ENCODE data around the gene C2orf81. TPM values are rescaled to one million over a fixed set of nuclear protein-coding genes. Genes with fewer than 3 reads are reported as not detected.

Gene C2orf81
- polyA plus RNA-seq, 1 experiment: 0.67 TPM

DNA sequence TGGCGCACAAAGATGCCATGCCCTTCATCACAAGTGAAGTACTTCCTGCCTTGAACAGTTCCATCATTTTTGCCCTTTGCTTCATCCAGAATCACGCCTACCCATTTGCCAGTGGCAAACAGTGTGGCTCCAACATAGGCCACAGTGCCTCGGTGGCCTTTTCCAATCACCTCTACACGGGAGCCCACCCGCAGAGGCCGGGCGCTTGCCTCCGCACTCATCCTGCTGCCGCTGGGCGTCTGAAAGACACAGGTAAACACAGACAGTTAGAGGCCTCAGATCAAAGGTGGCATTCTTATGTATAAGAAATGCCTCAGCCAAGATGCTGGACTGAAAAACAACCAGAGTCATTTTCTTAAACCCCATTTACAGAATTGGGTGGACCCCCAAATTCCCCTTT lies 43.4 kb downstream of the C2orf81 start:
- no peak for DNase-seq (ENCODE audit: low read depth)
- CTCF ChIA-PET: interaction anchor here (1.8 kb wide), 1 partner anchor 43 kb away, joined by 6 read pairs; no protein-coding TSS in a partner anchor
- H3K4me3 ChIP-seq (ENCODE audit: low read depth, low read length): no peak overlapping the region
- H3K36me3 ChIP-seq (ENCODE audit: control insufficient read depth, insufficient read depth, low read length): peaks cover 4% of the 10 kb centered on the region; the same call in 1 of the 2 replicates
- POLR2A ChIA-PET: no interaction called here
- H3K27me3 ChIP-seq (ENCODE audit: control insufficient read depth, insufficient read depth, low read length): no peaks in the 10 kb centered on the region
- TF ChIP-seq, protein P1, sequence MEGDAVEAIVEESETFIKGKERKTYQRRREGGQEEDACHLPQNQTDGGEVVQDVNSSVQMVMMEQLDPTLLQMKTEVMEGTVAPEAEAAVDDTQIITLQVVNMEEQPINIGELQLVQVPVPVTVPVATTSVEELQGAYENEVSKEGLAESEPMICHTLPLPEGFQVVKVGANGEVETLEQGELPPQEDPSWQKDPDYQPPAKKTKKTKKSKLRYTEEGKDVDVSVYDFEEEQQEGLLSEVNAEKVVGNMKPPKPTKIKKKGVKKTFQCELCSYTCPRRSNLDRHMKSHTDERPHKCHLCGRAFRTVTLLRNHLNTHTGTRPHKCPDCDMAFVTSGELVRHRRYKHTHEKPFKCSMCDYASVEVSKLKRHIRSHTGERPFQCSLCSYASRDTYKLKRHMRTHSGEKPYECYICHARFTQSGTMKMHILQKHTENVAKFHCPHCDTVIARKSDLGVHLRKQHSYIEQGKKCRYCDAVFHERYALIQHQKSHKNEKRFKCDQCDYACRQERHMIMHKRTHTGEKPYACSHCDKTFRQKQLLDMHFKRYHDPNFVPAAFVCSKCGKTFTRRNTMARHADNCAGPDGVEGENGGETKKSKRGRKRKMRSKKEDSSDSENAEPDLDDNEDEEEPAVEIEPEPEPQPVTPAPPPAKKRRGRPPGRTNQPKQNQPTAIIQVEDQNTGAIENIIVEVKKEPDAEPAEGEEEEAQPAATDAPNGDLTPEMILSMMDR (IDR thresholded peaks at IDR 0.05; ENCODE audit: insufficient read depth, low read depth, low read length): no peak

DNA sequence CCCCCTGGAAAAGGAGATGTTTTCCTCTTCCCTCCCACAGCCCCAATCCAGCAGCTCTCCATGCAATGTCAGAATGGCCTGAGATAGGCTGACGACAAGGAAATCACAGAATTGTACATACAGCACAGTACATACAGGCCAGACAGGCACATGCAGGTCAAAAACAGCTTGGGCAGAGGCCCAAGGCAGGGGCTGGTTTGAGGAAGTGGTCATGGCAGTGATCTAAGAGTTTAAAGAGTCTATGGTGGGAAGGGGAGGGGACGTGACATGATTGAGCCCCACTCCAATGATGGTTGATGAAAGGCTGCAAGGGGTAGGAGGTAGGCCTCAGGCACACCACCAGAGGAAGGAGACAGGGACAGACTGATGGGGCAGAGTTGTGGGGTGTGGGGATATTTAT lies 45.6 kb downstream of the C2orf81 start:
- DNase-seq (ENCODE audit: low read depth): no peak
- ChIA-PET CTCF (interaction anchor here (1.2 to 1.3 kb wide), 2 partner anchors 15 kb away, joined by 4 to 5 read pairs; no protein-coding TSS in a partner anchor), POLR2A (no interaction called here)
- Histone ChIP-seq H3K4me3 (ENCODE audit: low read depth, low read length) (no peak overlapping the region), H3K27me3 (ENCODE audit: control insufficient read depth, insufficient read depth, low read length) (no peaks in the 10 kb centered on the region), H3K36me3 (ENCODE audit: control insufficient read depth, insufficient read depth, low read length) (peaks cover 8% of the 10 kb centered on the region)
- TF ChIP-seq, protein P1 (IDR thresholded peaks at IDR 0.05; ENCODE audit: insufficient read depth, low read depth, low read length): no peak

GRCh38 chr2:74374509-74375205 lies 46.8 kb downstream of the C2orf81 start:
- Histone ChIP-seq H3K4me3 (ENCODE audit: low read depth, low read length) (peak overlapping the region; percentile 10), H3K27me3 (ENCODE audit: control insufficient read depth, insufficient read depth, low read length) (no peaks in the 10 kb centered on the region), H3K36me3 (ENCODE audit: control insufficient read depth, insufficient read depth, low read length) (peaks cover 20% of the 10 kb centered on the region)
- ChIA-PET POLR2A (no interaction called here), CTCF (interaction anchor here (1.2 to 1.5 kb wide), 2 partner anchors 14 to 40 kb away, joined by 5 read pairs; no protein-coding TSS in a partner anchor)
- no peak for DNase-seq (ENCODE audit: low read depth)
- TF ChIP-seq, protein P1 (IDR thresholded peaks at IDR 0.05; ENCODE audit: insufficient read depth, low read depth, low read length): no peak

DNA sequence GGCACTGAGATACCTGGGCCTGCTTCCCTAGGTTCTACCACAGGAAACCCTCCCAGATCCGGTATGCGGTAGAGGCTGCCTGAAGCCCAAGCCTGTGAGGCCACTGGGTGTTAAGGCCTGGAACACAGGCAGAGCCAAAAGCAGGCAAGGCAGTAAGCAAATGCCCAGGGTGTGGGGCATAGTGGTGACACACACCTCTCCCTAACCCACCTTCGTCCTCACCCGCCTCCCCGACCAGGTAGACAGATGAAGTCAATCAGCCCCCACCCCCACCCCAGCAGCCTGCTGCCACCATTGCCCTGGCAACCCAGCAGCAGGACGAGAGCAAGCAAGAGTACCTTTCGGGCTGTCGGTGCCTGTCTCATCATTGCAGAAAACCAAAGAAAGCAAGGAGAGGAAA lies 47.4 kb downstream of the C2orf81 start:
- H3K27me3 ChIP-seq (ENCODE audit: control insufficient read depth, insufficient read depth, low read length): no peaks in the 10 kb centered on the region
- peaks cover 23% of the 10 kb centered on the region for H3K36me3 ChIP-seq (ENCODE audit: control insufficient read depth, insufficient read depth, low read length)
- TF ChIP-seq, protein P1 (IDR thresholded peaks at IDR 0.05; ENCODE audit: insufficient read depth, low read depth, low read length): no peak
- H3K4me3 ChIP-seq (ENCODE audit: low read depth, low read length): peak overlapping the region; percentile 10
- ChIA-PET CTCF (interaction anchor here (1.5 kb wide), 1 partner anchor 39 kb away, joined by 5 read pairs; no protein-coding TSS in a partner anchor), POLR2A (no interaction called here)
- DNase-seq (ENCODE audit: low read depth): no peak

GRCh38 chr2:74373221-74373676 lies 48.2 kb downstream of the C2orf81 start:
- TF ChIP-seq, protein P1 (IDR thresholded peaks at IDR 0.05; ENCODE audit: insufficient read depth, low read depth, low read length): no peak
- ChIA-PET CTCF (interaction anchor here (1.4 kb wide), 1 partner anchor 18 kb away, joined by 3 read pairs; no protein-coding TSS in a partner anchor), POLR2A (no interaction called here)
- H3K36me3 ChIP-seq (ENCODE audit: control insufficient read depth, insufficient read depth, low read length): peaks cover 29% of the 10 kb centered on the region
- no peaks in the 10 kb centered on the region for H3K27me3 ChIP-seq (ENCODE audit: control insufficient read depth, insufficient read depth, low read length)
- DNase-seq (ENCODE audit: low read depth): no peak
- no peak overlapping the region for H3K4me3 ChIP-seq (ENCODE audit: low read depth, low read length)
